Activated CD4-positive, alpha-beta T cell treated with anti-CD3 and anti-CD28 coated beads for 48 hours (primary cell): ENCODE data around the gene HOATZ.

Experiments used
- DNase-seq: peaks from one replicate; pipeline ENCODE4 v3.0.0-alpha.2; 2020

Gene HOATZ

DNA sequence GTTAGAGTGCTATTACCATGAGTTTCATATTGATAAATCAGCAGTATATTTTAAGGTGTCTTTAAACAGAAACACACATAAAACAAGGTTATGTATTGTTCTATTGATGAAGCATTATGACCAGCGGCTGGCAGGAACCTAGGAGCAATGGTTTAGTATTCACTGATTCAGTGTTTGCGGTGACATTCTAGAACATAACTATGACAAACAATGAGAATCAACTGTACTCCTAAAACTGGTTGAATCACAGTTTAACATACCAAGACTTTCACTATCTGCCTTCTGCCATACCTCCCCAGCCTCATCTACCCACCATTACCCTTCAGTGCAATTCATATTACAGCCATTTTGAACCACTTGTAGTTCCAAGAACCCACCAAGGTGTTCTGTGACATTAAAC is 8.8 kb downstream of the HOATZ start:
- DNase-seq: peak; percentile 45

- no peak for DNase-seq
These were observed 9.5 kb downstream of the HOATZ start for GRCh38 chr11:111524056-111524455.

DNA sequence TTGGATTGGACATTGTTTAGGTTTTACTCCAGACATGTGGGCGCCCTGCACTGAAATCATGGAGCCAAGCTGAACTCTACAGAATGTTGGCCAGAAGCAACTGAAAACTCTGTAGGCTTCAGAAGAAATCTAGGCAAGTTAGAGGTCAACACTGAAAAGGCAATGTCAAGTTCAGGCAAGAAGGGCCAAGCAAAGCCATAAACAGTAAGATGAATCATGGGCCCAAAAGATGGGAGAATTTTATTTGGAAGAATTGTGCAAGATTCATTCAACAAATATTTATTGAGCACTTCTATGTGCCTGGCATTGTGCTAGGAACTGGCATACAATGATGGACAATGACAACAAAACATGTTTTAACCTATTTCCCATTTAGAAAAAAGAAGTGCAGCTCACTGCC is 10.9 kb downstream of the HOATZ start:
- DNase-seq: no peak

- peak; percentile 24 for DNase-seq
These were observed 11.9 kb downstream of the HOATZ start for GRCh38 chr11:111526501-111526900.

- no peak for DNase-seq
These were observed 12.7 kb downstream of the HOATZ start for GRCh38 chr11:111527279-111527678.

- DNase-seq: no peak
These were observed 14.0 kb downstream of the HOATZ start for GRCh38 chr11:111528557-111528956.

- no peak for DNase-seq
These were observed 15.5 kb downstream of the HOATZ start for GRCh38 chr11:111530091-111530490.

- no peak for DNase-seq
These were observed 16.6 kb downstream of the HOATZ start for GRCh38 chr11:111531136-111531535.

- peak; percentile 84 for DNase-seq
These were observed 17.2 kb downstream of the HOATZ start for GRCh38 chr11:111531687-111532364.

DNA sequence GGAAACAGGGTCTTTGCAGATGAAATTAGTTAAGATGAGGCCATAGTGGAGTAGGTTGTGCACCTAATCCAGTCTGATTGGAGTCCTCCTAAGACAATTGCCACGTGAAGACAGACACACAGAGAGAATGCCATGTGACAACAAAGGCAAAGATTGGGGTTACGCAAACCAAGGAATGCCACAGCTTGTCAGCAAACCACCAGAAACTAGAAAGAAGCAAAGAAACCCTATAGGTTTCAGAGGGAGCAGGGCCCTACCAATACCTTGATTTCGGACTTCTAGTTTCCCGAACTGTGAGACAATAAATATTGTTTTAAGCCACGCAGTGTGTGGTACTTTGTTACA is 17.8 kb downstream of the HOATZ start:
- no peak for DNase-seq

DNA sequence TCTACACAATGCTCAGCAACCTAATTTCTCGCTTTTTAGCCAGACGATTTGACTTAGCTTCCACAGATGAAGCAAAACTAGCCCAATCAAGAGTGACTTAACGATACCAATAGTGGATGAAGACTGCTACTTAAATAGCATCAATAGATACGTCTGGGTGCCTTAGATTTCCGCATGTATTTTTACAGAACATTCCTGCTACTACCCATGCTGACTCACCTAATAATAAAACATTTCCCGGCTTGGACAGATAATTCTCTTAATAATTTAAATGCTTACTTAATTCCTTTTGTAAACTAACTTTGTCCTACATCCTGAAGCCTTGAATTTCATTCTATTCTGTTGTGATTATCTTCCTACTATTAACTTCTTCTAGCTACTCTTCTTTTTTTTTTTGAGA is 20.7 kb downstream of the HOATZ start:
- DNase-seq: no peak

GRCh38 chr11:111537336-111537860 is 22.8 kb downstream of the HOATZ start:
- no peak for DNase-seq

DNA sequence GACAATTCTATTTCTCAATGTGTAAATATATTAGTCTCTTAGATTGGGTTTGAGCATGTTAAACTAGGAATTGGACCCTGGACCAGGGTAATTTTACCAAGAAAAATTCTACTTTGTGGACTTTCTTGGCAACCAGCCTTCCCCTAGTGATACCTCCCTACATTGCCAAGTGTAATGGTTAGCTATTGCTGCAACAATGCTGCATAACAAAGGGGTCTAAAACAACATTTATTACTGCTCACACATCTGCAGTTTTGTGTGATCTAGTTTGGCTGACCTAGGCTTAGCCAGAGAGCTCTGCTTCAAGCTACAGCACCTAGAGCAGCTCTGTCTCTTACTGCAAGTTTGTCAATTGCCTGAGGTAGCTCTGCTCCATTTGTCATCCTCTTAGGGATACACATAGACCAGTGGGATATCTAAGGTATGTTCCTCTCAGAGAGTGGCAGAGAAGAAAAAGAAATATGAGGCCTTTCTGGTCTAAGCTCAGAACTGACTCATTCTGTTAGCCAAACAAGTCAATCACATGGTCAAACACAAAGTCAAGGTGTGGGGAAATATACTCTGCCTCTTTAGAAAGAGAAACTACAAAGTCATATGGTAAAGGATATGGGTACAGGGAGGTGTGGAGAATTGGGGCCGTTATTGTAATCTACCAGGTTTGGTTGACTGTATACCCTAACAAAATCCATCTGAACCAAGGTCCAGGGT is 24.0 kb downstream of the HOATZ start:
- no peak for DNase-seq

DNA sequence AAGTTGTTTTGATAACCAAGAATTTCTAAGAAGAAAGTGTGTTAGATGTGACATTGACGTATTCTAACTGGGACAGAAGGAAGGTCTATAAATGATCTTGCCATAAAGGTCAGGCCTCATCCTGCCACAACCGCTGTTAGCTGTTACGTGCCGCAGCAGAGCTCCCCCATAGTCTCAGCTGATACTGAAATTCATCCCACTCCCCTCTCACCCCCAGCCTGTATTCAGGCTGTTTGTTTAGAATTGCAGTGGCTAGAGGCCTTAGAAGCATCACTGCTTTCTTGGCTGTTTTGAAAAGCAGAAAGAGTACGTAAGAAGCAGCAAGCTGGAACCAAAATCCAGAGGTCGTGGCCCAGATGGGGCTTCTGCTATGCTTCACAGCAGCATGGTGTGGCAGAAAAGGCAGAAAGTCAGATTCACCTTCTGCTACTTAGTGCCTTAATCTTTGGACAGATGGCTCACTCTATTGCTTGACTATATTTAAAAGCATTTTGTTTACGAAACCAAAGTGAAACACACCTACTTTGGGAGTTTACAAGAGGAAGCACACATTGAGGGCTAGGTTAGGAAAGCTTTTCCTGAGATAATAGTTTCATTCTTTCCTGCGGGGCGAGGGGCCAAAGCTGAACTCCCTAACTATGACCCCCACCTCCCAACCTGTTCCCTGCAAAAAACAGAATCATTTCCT is 25.0 kb downstream of the HOATZ start:
- peak; percentile 22 for DNase-seq

GRCh38 chr11:111540114-111540936 is 25.7 kb downstream of the HOATZ start, which contains the start of gene LAYN:
TSS of gene LAYN (plus strand) at chr11:111540720. CDS start at chr11:111540844, 124 bp downstream.
- peak; percentile 36 for DNase-seq

- no peak for DNase-seq
These were observed 26.3 kb downstream of the HOATZ start for GRCh38 chr11:111540937-111541253.

GRCh38 chr11:111541254-111542061 is 26.9 kb downstream of the HOATZ start:
- no peak for DNase-seq

DNA sequence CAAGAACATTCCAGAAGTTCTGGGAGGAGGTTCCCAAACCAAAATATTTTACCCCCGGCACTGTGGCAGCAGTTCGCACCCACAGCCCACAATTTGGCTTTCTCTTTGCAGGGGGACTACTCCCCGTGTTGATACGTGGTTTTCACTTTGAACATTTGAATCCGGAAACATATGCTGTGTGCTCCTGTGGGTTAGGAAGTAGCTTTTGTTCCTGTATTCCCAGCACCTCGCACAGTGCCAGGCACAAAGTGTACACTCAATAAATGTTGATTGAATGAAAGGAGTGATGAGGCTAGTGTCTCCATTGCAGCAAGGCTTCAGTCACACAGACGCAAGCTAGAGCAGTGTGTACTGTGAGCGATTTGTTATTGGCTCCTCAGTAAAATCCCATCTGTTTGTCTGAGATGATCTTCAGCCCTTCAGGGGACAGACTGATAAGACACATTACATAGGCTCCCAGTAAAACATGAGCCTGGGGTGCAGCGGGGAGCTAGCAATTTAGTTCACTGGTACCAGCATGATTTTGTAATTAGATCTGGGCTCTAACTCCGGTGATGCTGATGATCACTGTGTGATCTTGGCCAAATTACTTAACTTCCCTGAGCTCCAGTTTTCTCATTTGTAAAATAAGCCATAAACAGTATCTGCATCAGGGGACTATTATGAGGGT is 28.2 kb downstream of the HOATZ start:
- no peak for DNase-seq

GRCh38 chr11:111548525-111548924 is 33.9 kb downstream of the HOATZ start:
- no peak for DNase-seq

DNA sequence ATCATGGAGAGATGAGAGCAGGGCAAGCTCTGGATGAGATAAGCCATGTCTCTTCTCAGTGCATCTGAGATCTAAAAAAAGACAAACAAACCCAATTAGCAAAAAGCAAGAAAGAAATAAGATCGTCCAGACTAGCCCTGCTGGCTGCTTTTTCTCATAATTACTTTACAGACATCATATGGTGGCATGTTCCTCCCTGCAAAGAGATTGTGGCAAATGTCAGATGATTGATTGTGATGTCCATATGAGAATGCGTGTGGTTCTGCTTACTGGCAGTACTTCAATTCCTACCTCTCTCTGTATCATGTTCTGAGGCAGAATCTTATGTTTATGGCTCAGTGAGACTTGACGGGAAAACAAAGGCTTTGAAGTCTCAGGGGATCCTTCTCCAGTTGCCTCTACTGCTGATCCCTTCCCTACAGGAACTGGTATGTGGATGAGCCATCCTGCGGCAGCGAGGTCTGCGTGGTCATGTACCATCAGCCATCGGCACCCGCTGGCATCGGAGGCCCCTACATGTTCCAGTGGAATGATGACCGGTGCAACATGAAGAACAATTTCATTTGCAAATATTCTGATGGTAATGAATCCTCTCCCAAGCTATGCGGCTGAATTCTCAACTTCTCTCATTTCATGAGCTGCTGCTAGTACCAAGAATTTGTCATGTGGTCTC is 34.8 kb downstream of the HOATZ start:
- DNase-seq: no peak

- DNase-seq: no peak
These were observed 35.3 kb downstream of the HOATZ start for GRCh38 chr11:111549869-111550203.
